Mesenchymal stem cell (in vitro differentiated cells and primary cell): ENCODE measurements around the gene NFATC2.

Experiments
- DNase-seq: peaks from one replicate; pipeline ENCODE4 v3.0.0-alpha.2; 2013
- H2AFZ ChIP-seq: one replicate; pipeline ENCODE4 v1.6.1; 2013; ENCODE audit warnings: low read depth, mild to moderate bottlenecking, control low read depth, inconsistent platforms, low read length, moderate library complexity
- H2AK5ac ChIP-seq: 2 replicates; pipeline ENCODE4 v1.6.1; 2013; ENCODE audit warnings: low read length, moderate library complexity, mild to moderate bottlenecking, inconsistent platforms; ENCODE audit not compliant: severe bottlenecking
- H2BK120ac ChIP-seq: one replicate; pipeline ENCODE4 v1.6.1; 2013; ENCODE audit warnings: low read depth, mild to moderate bottlenecking, inconsistent platforms, low read length, moderate library complexity
- H2BK12ac ChIP-seq, 2 experiments: one replicate each; pipeline ENCODE4 v1.6.1; 2013; ENCODE audit warnings: inconsistent platforms in 2 of 2, low read length in 2 of 2, mild to moderate bottlenecking in 2 of 2, moderate library complexity in 2 of 2, control low read depth in 1 of 2
- H2BK15ac ChIP-seq: one replicate; pipeline ENCODE4 v1.6.1; 2013; ENCODE audit warnings: mild to moderate bottlenecking, low read depth, inconsistent platforms; ENCODE audit not compliant: poor library complexity, severe bottlenecking
- H2BK5ac ChIP-seq: 2 replicates; pipeline ENCODE4 v1.6.1; 2013; ENCODE audit warnings: low read depth, mild to moderate bottlenecking, low read length, control low read depth, inconsistent platforms; ENCODE audit not compliant: poor library complexity, severe bottlenecking
- H3K14ac ChIP-seq, 2 experiments: one replicate each; pipeline ENCODE4 v1.6.1; 2013; ENCODE audit warnings: inconsistent platforms in 2 of 2, low read length in 2 of 2, control low read depth in 1 of 2, mild to moderate bottlenecking in 1 of 2, moderate library complexity in 1 of 2
- H3K18ac ChIP-seq, 2 experiments: one replicate each; pipeline ENCODE4 v1.6.1; 2013; ENCODE audit warnings: inconsistent platforms in 2 of 2, low read length in 2 of 2, control low read depth in 1 of 2, low read depth in 1 of 2, mild to moderate bottlenecking in 1 of 2
- H3K23ac ChIP-seq, 2 experiments: one replicate each; pipeline ENCODE4 v1.6.1; 2013; ENCODE audit warnings: inconsistent platforms in 2 of 2, low read length in 2 of 2, mild to moderate bottlenecking in 2 of 2, moderate library complexity in 2 of 2, control low read depth in 1 of 2
- H3K27ac ChIP-seq: 2 replicates; pipeline ENCODE4 v1.5.1; 2013; ENCODE audit warnings: mild to moderate bottlenecking, moderate library complexity, low read length, control low read depth, inconsistent platforms; ENCODE audit not compliant: poor library complexity, severe bottlenecking
- H3K27me3 ChIP-seq, 2 experiments: 2 replicates each; pipeline versions ENCODE4 v1.6.1 to v1.7.0; 2013; ENCODE audit warnings: low read length in 2 of 2, mild to moderate bottlenecking in 2 of 2, moderate library complexity in 2 of 2, control low read depth in 1 of 2, inconsistent platforms in 1 of 2; ENCODE audit not compliant: control insufficient read depth in 1 of 2, insufficient read depth in 1 of 2
- H3K36me3 ChIP-seq, 2 experiments: 2 replicates each; pipeline versions ENCODE4 v1.6.1 to v1.7.0; 2013; ENCODE audit warnings: low read length in 2 of 2, control low read depth in 1 of 2, inconsistent platforms in 1 of 2, low read depth in 1 of 2, mild to moderate bottlenecking in 1 of 2; ENCODE audit not compliant: insufficient read depth in 2 of 2, control insufficient read depth in 1 of 2
- H3K4ac ChIP-seq, 2 experiments: one replicate each; pipeline ENCODE4 v1.6.1; 2013; ENCODE audit warnings: inconsistent platforms in 2 of 2, low read length in 2 of 2, mild to moderate bottlenecking in 2 of 2, moderate library complexity in 2 of 2, control low read depth in 1 of 2, low read depth in 1 of 2
- H3K4me1 ChIP-seq: 2 replicates; pipeline ENCODE4 v1.6.1; 2013; ENCODE audit warnings: low read depth, low read length, control low read depth; ENCODE audit not compliant: control insufficient read depth, insufficient read depth
- H3K4me2 ChIP-seq: 2 replicates; pipeline ENCODE4 v1.6.1; 2013; ENCODE audit warnings: low read length, mild to moderate bottlenecking, inconsistent platforms; ENCODE audit not compliant: poor library complexity, severe bottlenecking
- H3K4me3 ChIP-seq, 2 experiments: 2 replicates each; pipeline versions ENCODE4 v1.5.1 to v1.7.0; 2013; ENCODE audit warnings: low read length in 2 of 2, mild to moderate bottlenecking in 2 of 2, control low read depth in 1 of 2, low read depth in 1 of 2; ENCODE audit not compliant: insufficient read depth in 1 of 2
- H3K79me1 ChIP-seq: replicated peaks from 2 replicates; pipeline ENCODE4 v1.6.1; 2013; ENCODE audit warnings: mild to moderate bottlenecking, control low read depth, low read length, inconsistent platforms; ENCODE audit not compliant: poor library complexity, severe bottlenecking
- H3K9ac ChIP-seq: 2 replicates; pipeline ENCODE4 v1.7.0; 2013; ENCODE audit warnings: mild to moderate bottlenecking, low read length, moderate library complexity
- H3K9me3 ChIP-seq: 2 replicates; pipeline ENCODE4 v1.7.0; 2013; ENCODE audit warnings: mild to moderate bottlenecking, low read length; ENCODE audit not compliant: control insufficient read depth
- H4K8ac ChIP-seq: one replicate; pipeline ENCODE4 v1.6.1; 2013; ENCODE audit warnings: inconsistent platforms, mild to moderate bottlenecking, low read length, moderate library complexity
- H4K91ac ChIP-seq: one replicate; pipeline ENCODE4 v1.6.1; 2013; ENCODE audit warnings: mild to moderate bottlenecking, low read length, inconsistent platforms
- WGBS: methylation state at CpG from one replicate; pipeline ENCODE4 v1.1.7; 2013; ENCODE audit warnings: mixed read lengths; 5-methylcytosine and 5-hydroxymethylcytosine counted together

NFATC2 gene

GRCh38 chr20:51543422-51543788 lies 886 bp upstream of the NFATC2 start:
- H3K9me3 ChIP-seq: peaks cover 3% of the 10 kb centered on the region
- 86% methylated on average over 7 of the region's 7 CpGs for WGBS
- no peak overlapping the region for H3K18ac ChIP-seq

GRCh38 chr20:51542033-51542570 lies 417 bp downstream of the NFATC2 start:
- no peak overlapping the region for H3K4ac ChIP-seq
- no peak overlapping the region for H2BK15ac ChIP-seq
- peak overlapping the region in 1 of 2 experiments; percentile 61 for H3K18ac ChIP-seq
- no peak overlapping the region for H2BK5ac ChIP-seq
- H2AFZ ChIP-seq: no peak overlapping the region
- H2AK5ac ChIP-seq: no peak overlapping the region
- H3K36me3 ChIP-seq: no peaks in the 10 kb centered on the region
- H4K91ac ChIP-seq: no peak overlapping the region
- no peak for DNase-seq
- H3K9ac ChIP-seq: no peak overlapping the region
- H3K79me1 ChIP-seq: no peaks in the 10 kb centered on the region
- H3K4me2 ChIP-seq: no peak overlapping the region
- peaks cover 13% of the 10 kb centered on the region for H3K9me3 ChIP-seq
- no peak overlapping the region for H2BK120ac ChIP-seq
- H3K4me3 ChIP-seq: no peak overlapping the region
- no peak overlapping the region for H3K14ac ChIP-seq
- no peak overlapping the region for H3K27ac ChIP-seq
- H3K4me1 ChIP-seq: peaks cover 9% of the 10 kb centered on the region
- H2BK12ac ChIP-seq: no peak overlapping the region
- H4K8ac ChIP-seq: no peak overlapping the region
- no peak overlapping the region for H3K23ac ChIP-seq
- WGBS: 18% methylated on average over 25 of the region's 29 CpGs
- H3K27me3 ChIP-seq: peaks cover 38 to 48% of the 10 kb centered on the region in 2 experiments

More at GRCh38 chr20:51543422-51543788, 886 bp upstream of the NFATC2 start:
- H2BK15ac ChIP-seq: no peak overlapping the region
- H2AFZ ChIP-seq: no peak overlapping the region
- H4K8ac ChIP-seq: no peak overlapping the region
- H3K27me3 ChIP-seq: peaks cover 38 to 54% of the 10 kb centered on the region in 2 experiments
- H3K27ac ChIP-seq: no peak overlapping the region
- peaks cover 9% of the 10 kb centered on the region for H3K4me1 ChIP-seq
- H2AK5ac ChIP-seq: no peak overlapping the region
- H4K91ac ChIP-seq: no peak overlapping the region
- no peak overlapping the region for H3K4me2 ChIP-seq
- no peaks in the 10 kb centered on the region for H3K79me1 ChIP-seq
- H2BK12ac ChIP-seq: no peak overlapping the region
- H3K14ac ChIP-seq: no peak overlapping the region
- H3K9ac ChIP-seq: no peak overlapping the region
- no peak overlapping the region for H3K23ac ChIP-seq
- H3K4me3 ChIP-seq: no peak overlapping the region
- H3K36me3 ChIP-seq: no peaks in the 10 kb centered on the region
- no peak for DNase-seq
- H3K4ac ChIP-seq: no peak overlapping the region
- H2BK120ac ChIP-seq: no peak overlapping the region
- H2BK5ac ChIP-seq: no peak overlapping the region

- Histone ChIP-seq H2AFZ (no peak overlapping the region), H2BK15ac (no peak overlapping the region), H3K18ac (no peak overlapping the region), H4K8ac (no peak overlapping the region), H3K9ac (no peak overlapping the region), H3K4me3 (no peak overlapping the region), H3K4ac (no peak overlapping the region), H3K36me3 (no peaks in the 10 kb centered on the region), H3K14ac (no peak overlapping the region), H3K27ac (no peak overlapping the region), H3K4me2 (no peak overlapping the region), H2BK12ac (no peak overlapping the region), H2AK5ac (no peak overlapping the region), H3K27me3 (peaks cover 32 to 41% of the 10 kb centered on the region in 2 experiments), H2BK5ac (no peak overlapping the region), H3K23ac (no peak overlapping the region), H2BK120ac (no peak overlapping the region), H3K9me3 (peaks cover 13% of the 10 kb centered on the region), H4K91ac (no peak overlapping the region), H3K4me1 (peaks cover 9% of the 10 kb centered on the region), H3K79me1 (no peaks in the 10 kb centered on the region)
- peak; percentile 58 for DNase-seq
- 40% methylated on average over 13 of the region's 13 CpGs for WGBS
Measured at GRCh38 chr20:51541189-51542032, 1.1 kb downstream of the NFATC2 start.

- no peak overlapping the region for H2BK12ac ChIP-seq
- no peak overlapping the region for H4K91ac ChIP-seq
- WGBS: 94% methylated on average over 6 of the region's 6 CpGs
Measured at GRCh38 chr20:51540580-51540979, 1.9 kb downstream of the NFATC2 start.

More at GRCh38 chr20:51540580-51540979, 1.9 kb downstream of the NFATC2 start:
- H3K14ac ChIP-seq: no peak overlapping the region
- H2AFZ ChIP-seq: no peak overlapping the region
- H2BK15ac ChIP-seq: no peak overlapping the region
- H3K23ac ChIP-seq: no peak overlapping the region
- H4K8ac ChIP-seq: no peak overlapping the region
- H3K27me3 ChIP-seq: peaks cover 33 to 34% of the 10 kb centered on the region in 2 experiments
- H3K9ac ChIP-seq: no peak overlapping the region
- DNase-seq: no peak
- H3K9me3 ChIP-seq: peaks cover 13% of the 10 kb centered on the region
- H2BK5ac ChIP-seq: no peak overlapping the region
- H3K4me1 ChIP-seq: peaks cover 9% of the 10 kb centered on the region
- H3K27ac ChIP-seq: no peak overlapping the region
- H2AK5ac ChIP-seq: no peak overlapping the region
- no peak overlapping the region for H3K18ac ChIP-seq
- no peaks in the 10 kb centered on the region for H3K36me3 ChIP-seq
- H2BK120ac ChIP-seq: no peak overlapping the region
- no peaks in the 10 kb centered on the region for H3K79me1 ChIP-seq
- H3K4ac ChIP-seq: no peak overlapping the region
- no peak overlapping the region for H3K4me3 ChIP-seq
- no peak overlapping the region for H3K4me2 ChIP-seq
